ENCODE data around the gene CCDC142. TPM values are rescaled to one million over a fixed set of nuclear protein-coding genes. Genes with fewer than 3 reads are reported as not detected.
A peak's percentile ranks its signal among the peaks of the same experiment; 100 is the strongest.

Gene CCDC142
- total and polyA plus RNA-seq, 10 donors, result 2.8 to 59.4 (median 26.0) TPM

DNA sequence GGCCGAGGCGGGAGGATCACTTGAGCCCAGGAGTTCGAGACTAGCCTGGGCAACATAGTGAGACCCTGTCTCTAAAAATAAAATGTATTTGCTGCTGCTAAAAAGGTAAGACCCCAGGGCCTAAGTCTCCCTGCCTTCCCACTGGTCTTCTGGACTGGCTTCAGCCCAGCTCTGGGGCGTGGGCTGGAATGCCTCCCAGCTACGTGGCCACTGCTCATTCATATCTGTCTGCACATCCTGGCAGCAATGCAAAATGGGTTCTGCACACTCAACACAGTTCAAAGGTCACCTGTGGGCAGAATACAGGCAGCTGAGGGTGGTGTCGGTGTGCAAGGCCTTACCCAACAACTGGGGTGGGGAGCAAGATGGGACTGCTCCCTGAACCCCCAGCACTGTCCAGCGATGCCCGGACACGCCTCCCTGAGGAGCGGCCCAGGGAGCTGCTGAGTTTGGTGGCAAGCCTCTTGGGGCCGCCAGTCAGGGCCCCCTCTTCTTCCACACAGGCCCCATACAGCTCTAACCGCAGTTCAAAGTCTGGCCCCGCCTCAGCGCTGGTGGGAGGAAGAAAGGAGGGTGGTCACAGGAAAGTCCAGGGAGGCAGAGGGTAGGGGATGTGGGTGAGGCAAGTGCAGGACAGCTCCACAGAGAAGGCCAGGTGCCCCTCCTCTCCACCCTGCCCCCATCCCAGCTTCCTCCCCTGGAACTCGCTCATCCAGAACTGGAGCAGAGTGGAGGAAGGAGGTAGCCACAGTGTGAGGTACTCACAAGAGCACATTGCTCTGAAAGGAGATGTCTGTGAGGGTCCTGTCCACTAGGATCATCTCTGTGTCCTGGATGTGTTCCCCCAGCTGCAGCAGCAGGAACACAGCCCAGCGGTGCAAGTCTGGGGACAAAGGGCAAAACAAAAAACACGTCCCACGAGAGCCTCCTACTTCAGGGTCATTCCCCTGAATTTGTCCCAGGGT lies 53.0 kb downstream of the CCDC142 start:
- Histone ChIP-seq H3K4me3 (no peak overlapping the region), H3K36me3 (peaks cover 0 to 59% (median 15%) of the 10 kb centered on the region in 6 donors), H3K27me3 (replicated peaks in 1 of 7) (no peaks in the 10 kb centered on the region), H3K27ac (no peak overlapping the region), H3K4me1 (peaks cover 0 to 17% (median 3%) of the 10 kb centered on the region in 6 donors), H3K9me3 (no peaks in the 10 kb centered on the region)
- TF ChIP-seq, protein P1, sequence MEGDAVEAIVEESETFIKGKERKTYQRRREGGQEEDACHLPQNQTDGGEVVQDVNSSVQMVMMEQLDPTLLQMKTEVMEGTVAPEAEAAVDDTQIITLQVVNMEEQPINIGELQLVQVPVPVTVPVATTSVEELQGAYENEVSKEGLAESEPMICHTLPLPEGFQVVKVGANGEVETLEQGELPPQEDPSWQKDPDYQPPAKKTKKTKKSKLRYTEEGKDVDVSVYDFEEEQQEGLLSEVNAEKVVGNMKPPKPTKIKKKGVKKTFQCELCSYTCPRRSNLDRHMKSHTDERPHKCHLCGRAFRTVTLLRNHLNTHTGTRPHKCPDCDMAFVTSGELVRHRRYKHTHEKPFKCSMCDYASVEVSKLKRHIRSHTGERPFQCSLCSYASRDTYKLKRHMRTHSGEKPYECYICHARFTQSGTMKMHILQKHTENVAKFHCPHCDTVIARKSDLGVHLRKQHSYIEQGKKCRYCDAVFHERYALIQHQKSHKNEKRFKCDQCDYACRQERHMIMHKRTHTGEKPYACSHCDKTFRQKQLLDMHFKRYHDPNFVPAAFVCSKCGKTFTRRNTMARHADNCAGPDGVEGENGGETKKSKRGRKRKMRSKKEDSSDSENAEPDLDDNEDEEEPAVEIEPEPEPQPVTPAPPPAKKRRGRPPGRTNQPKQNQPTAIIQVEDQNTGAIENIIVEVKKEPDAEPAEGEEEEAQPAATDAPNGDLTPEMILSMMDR (IDR thresholded peaks at IDR 0.05 in 8 of 11, conservative IDR thresholded peaks at IDR 0.05 in 3 of 11), result no peak
- TF ChIP-seq POLR2AphosphoS5 (IDR thresholded peaks at IDR 0.05) (no peak), POLR2A (IDR thresholded peaks at IDR 0.05) (no peak)
- WGBS, 5 donors, result 83 to 94% (median 91%) methylated on average over 10 to 18 of the region's 18 CpGs
- intact Hi-C loops (cut with DNase I; ENCODE audit: low total_unique reads), result no loop called here
- peak; percentile 23 for DNase-seq

DNA sequence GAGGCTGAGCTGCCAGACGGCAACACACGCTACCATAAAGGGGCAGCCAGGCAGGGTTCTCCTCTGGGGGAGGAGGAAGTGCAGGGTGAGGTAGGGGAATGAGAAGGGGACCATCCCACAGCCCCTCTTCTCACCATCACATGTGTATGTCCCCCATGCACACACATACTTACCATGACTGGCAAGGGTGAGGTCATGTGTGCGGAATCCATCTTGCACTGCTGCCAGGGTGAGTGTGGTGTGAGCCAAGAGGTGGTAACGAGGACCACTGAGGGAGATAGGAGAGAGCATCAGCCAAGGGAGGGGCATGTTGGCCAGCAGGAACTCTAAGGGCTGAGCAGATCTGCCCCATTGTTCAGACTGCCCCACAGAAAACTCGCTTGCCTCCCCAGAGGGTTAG lies 54.1 kb downstream of the CCDC142 start:
- H3K4me1 ChIP-seq, result peaks cover 0 to 17% (median 3%) of the 10 kb centered on the region in 6 donors
- 89 to 95% (median 92%) methylated on average over 5 of the region's 5 CpGs for WGBS, 5 donors
- no peaks in the 10 kb centered on the region for H3K9me3 ChIP-seq
- peak; percentile 51 for DNase-seq
- no peaks in the 10 kb centered on the region for H3K27me3 ChIP-seq (replicated peaks in 1 of 7)
- no peak overlapping the region for H3K4me3 ChIP-seq
- intact Hi-C loops (cut with DNase I; ENCODE audit: low total_unique reads), result no loop called here
- no peak for TF ChIP-seq POLR2AphosphoS5 (IDR thresholded peaks at IDR 0.05)
- TF ChIP-seq, protein P1 (IDR thresholded peaks at IDR 0.05 in 8 of 11, conservative IDR thresholded peaks at IDR 0.05 in 3 of 11), result no peak
- TF ChIP-seq POLR2A (IDR thresholded peaks at IDR 0.05), result no peak
- H3K27ac ChIP-seq, result no peak overlapping the region
- peaks cover 0 to 61% (median 15%) of the 10 kb centered on the region in 6 donors for H3K36me3 ChIP-seq

DNA sequence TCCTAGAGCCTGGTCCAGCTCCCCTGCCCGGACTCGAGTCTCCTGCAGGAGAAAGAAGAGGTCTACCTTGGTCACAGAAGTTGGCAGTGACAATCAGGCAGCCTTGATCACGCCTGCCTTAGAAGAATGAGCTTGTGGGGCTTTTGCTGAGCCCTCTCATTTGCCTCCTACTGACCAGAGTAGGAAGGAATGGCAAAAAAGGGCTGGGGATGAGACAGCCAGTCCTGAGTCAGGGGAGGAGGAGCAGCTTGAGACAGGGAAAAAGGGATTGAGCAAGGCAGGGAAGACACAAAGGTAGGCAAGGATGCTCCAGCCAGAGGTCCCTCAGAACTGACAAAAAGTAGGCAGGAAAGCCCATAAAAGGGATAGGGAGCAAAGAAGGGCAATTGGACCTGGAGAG lies 55.2 kb downstream of the CCDC142 start:
- Histone ChIP-seq H3K27ac (no peak overlapping the region), H3K36me3 (peaks cover 0 to 61% (median 15%) of the 10 kb centered on the region in 6 donors), H3K4me1 (peaks cover 0 to 17% (median 3%) of the 10 kb centered on the region in 6 donors), H3K4me3 (no peak overlapping the region), H3K9me3 (no peaks in the 10 kb centered on the region), H3K27me3 (replicated peaks in 1 of 7) (no peaks in the 10 kb centered on the region)
- intact Hi-C loops (cut with DNase I; ENCODE audit: low total_unique reads), result no loop called here
- DNase-seq, result peak; percentile 53
- 84 to 95% (median 89%) methylated on average over 3 of the region's 3 CpGs for WGBS, 5 donors
- no peak for TF ChIP-seq POLR2A (IDR thresholded peaks at IDR 0.05)
- no peak for TF ChIP-seq POLR2AphosphoS5 (IDR thresholded peaks at IDR 0.05)
- TF ChIP-seq, protein P1 (IDR thresholded peaks at IDR 0.05 in 8 of 11, conservative IDR thresholded peaks at IDR 0.05 in 3 of 11), result no peak

DNA sequence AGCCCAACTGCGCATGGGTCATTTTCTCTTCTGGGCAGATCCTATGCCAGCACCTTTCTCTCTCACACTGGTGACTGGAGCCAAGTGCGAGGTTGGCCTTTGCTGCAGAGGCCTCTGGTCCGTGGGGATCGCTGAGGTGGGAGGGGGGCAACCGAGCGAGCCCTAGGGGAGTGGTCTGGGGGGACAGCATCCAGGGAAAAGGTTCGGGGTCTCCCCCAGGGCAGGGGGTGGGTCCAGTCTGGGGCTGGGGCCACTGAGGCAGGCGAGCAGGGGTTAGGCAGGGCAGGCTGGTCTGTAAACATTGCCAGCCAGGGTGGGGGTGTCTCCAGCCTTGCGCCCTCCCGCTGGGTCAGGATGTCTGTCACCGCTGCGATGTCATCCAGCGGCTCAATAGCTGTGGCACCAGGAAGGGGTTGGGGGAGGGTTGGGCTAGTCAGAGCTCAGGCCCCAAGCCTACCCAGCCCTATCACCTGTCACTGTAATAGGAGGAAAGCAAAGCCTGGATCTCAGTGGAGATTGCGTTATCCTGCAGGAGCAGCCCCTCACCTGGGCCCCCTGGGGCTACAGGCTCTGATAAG lies 56.5 kb downstream of the CCDC142 start:
- Histone ChIP-seq H3K27ac (peak overlapping the region in 5 of 8 donors; percentile 4 to 64 (median 39)), H3K4me1 (peaks cover 0 to 28% (median 11%) of the 10 kb centered on the region in 6 donors), H3K9me3 (no peaks in the 10 kb centered on the region), H3K36me3 (peaks cover 0 to 61% (median 15%) of the 10 kb centered on the region in 6 donors), H3K27me3 (replicated peaks in 1 of 7) (no peaks in the 10 kb centered on the region), H3K4me3 (no peak overlapping the region)
- intact Hi-C loops (cut with DNase I; ENCODE audit: low total_unique reads), result no loop called here
- 87 to 92% (median 91%) methylated on average over 7 to 14 of the region's 14 CpGs for WGBS, 5 donors
- TF ChIP-seq, protein P1 (IDR thresholded peaks at IDR 0.05 in 8 of 11, conservative IDR thresholded peaks at IDR 0.05 in 3 of 11), result no peak
- TF ChIP-seq POLR2A (IDR thresholded peaks at IDR 0.05) (no peak), POLR2AphosphoS5 (IDR thresholded peaks at IDR 0.05) (peak in 1 of 3 donors; percentile 8)
- peak; percentile 69 for DNase-seq

All from spleen (tissue), 11 donors.